H1 (cell line): ENCODE data around the gene EPHA4. TPM values are rescaled to one million over a fixed set of nuclear protein-coding genes. Genes with fewer than 3 reads are reported as not detected.

Experiments used
- BACH1 ChIP-seq: IDR thresholded peaks from 2 replicates; pipeline ENCODE4 v1.6.1; 2012; ENCODE audit warnings: low read length, improper control_type of control experiment
- BRCA1 ChIP-seq: IDR thresholded peaks from 2 replicates; pipeline ENCODE4 v1.6.1; 2012; ENCODE audit warnings: low read depth, low read length, improper control_type of control experiment
- RNF2 ChIP-seq: fragments of 200-900, 300-1000 bp; sonication (generic); IDR thresholded peaks from 2 replicates; pipeline ENCODE4 v1.7.1; 2016; ENCODE audit warnings: borderline replicate concordance, low read depth, mild to moderate bottlenecking, antibody characterized with exemption, low read length; ENCODE audit not compliant: poor library complexity, severe bottlenecking; ENCODE audit errors: missing control alignments
- polyA plus RNA-seq, 7 experiments: library from polyadenylated mRNA; depleted of rRNA in 3 of 7; stranded (reverse) in 5 of 7; unstranded in 2 of 7; fragments of >200 nt in 5 of 7; fragments of 200-250 nt in 2 of 7; gene quantifications; 1 replicate in 5 of 7; 2 replicates in 1 of 7; 4 replicates in 1 of 7; pipeline versions ENCODE4 v1.2.1 to v1.2.3, GENCODE V29; 2011 to 2013; ENCODE audit warnings: missing spikeins in 2 of 7, mixed read lengths in 2 of 7
- total RNA-seq: library from RNA; stranded (reverse); fragmentation: NEBNext Ultra II Directional; extraction: Animal tissue kit (Norgen Biotek cat#: 25700); gene quantifications from 2 replicates; pipeline ENCODE4 v1.2.1, GENCODE V29; 2021

EPHA4 gene
- total and polyA plus RNA-seq, 2 of the 8 experiments (the other 6 are each of a cell fraction or from before 2014, with no cell fraction given) = 4.3 to 5.7 TPM

DNA sequence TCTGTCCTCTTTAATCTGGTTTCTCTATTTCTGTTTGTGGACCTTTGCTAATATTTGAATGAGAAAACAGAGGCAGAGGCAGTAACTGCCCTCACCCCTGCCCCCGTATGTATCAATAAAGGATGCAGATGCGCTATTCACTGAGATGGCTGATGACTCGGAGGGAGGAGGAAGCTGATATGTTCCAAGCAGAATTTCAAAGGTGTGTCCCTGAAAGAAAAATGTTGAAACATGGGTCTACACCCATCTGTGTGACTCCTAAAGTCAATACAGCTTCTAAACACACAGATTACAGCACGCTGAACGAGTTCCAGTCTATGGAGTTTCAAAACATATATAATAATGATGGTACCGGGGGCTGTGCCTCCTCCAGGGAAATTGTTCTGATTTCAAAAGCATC lies 38.8 kb downstream of the EPHA4 start (continued):
- TF ChIP-seq BRCA1 = no peak
- no peak for TF ChIP-seq RNF2
- TF ChIP-seq BACH1 = no peak
- TF ChIP-seq, all 59 proteins: peak for 0
